HEK293 (cell line): ENCODE data around the gene ZNF18.

Experiments used
- CTCF ChIA-PET: fragments of 350-600 bp; formaldehyde crosslinking; extraction: SDS; loops from one replicate; lab custom pipeline; 2021; ENCODE audit warnings: antibody characterized with exemption; lab: Yijun Ruan, JAX
- POLR2A ChIA-PET: fragments of 300-600 bp; formaldehyde crosslinking; extraction: SDS; loops from one replicate; lab custom pipeline; 2020; ENCODE audit warnings: antibody characterized with exemption, inconsistent platforms; lab: Yijun Ruan, JAX
- H3K27ac ChIP-seq: fragments of 200-500 bp; sonication (Bioruptor generic); 2 replicates; pipeline ENCODE4 v1.5.1; 2014; ENCODE audit warnings: low read depth, low read length, control low read depth, inconsistent platforms; ENCODE audit errors: extremely low read depth
- H3K36me3 ChIP-seq, 2 experiments: fragments of 200-500 bp in 1 of 2; sonication (Bioruptor generic) in 1 of 2; 1 replicate in 1 of 2; 2 replicates in 1 of 2; pipeline ENCODE4 v1.5.1; 2014 to 2017; ENCODE audit warnings: inconsistent platforms in 2 of 2, low read length in 2 of 2; ENCODE audit not compliant: control insufficient read depth in 2 of 2, insufficient read depth in 1 of 2
- H3K4me1 ChIP-seq: fragments of 200-500 bp; sonication (Bioruptor generic); 2 replicates; pipeline ENCODE4 v1.5.1; 2014; ENCODE audit warnings: mild to moderate bottlenecking, low read length, inconsistent platforms; ENCODE audit not compliant: control insufficient read depth, insufficient read depth
- H3K4me3 ChIP-seq: 2 replicates; pipeline ENCODE4 v1.5.1; 2011; ENCODE audit warnings: low read depth, mild to moderate bottlenecking, control low read depth, low read length, moderate library complexity
- H3K9me3 ChIP-seq: fragments of 200-500 bp; sonication (Bioruptor generic); 2 replicates; pipeline ENCODE4 v1.5.1; 2014; ENCODE audit warnings: low read depth, low read length, inconsistent platforms; ENCODE audit not compliant: control insufficient read depth, insufficient read depth
- GFI1B ChIP-seq: fragments of 450-650 bp; formaldehyde crosslinking; IDR thresholded peaks from 2 replicates; pipeline ENCODE4 v1.5.1; 2016; ENCODE audit warnings: missing biosample characterization, missing genetic modification characterization
- GLI2 ChIP-seq: fragments of 450-650 bp; formaldehyde crosslinking; IDR thresholded peaks from 2 replicates; pipeline ENCODE4; 2017; ENCODE audit warnings: missing biosample characterization, missing genetic modification characterization, low read depth, borderline replicate concordance
- KLF7 ChIP-seq: fragments of 450-650 bp; formaldehyde crosslinking; IDR thresholded peaks from 2 replicates; pipeline ENCODE4 v1.5.1; 2016; ENCODE audit warnings: missing biosample characterization, missing genetic modification characterization, borderline replicate concordance
- REST ChIP-seq: fragments of 450-650 bp; formaldehyde crosslinking; IDR thresholded peaks from 2 replicates; pipeline ENCODE4 v1.5.1; 2016; ENCODE audit warnings: missing biosample characterization, missing genetic modification characterization
- SP7 ChIP-seq: fragments of 450-650 bp; formaldehyde crosslinking; IDR thresholded peaks from 2 replicates; pipeline ENCODE4 v1.5.1; 2016; ENCODE audit warnings: missing biosample characterization, missing genetic modification characterization
- TRIM28 ChIP-seq: IDR thresholded peaks from 2 replicates; pipeline ENCODE4 v1.6.1; 2011; ENCODE audit warnings: low read length, control low read depth, borderline replicate concordance
- ZBTB48 ChIP-seq: fragments of 450-650 bp; formaldehyde crosslinking; IDR thresholded peaks from 2 replicates; pipeline ENCODE4 v1.5.1; 2016; ENCODE audit warnings: missing biosample characterization, missing genetic modification characterization
- ZBTB7A ChIP-seq: fragments of 450-650 bp; formaldehyde crosslinking; IDR thresholded peaks from 2 replicates; pipeline ENCODE4 v1.5.1; 2016; ENCODE audit warnings: low read depth, missing biosample characterization, missing genetic modification characterization
- ZNF155 ChIP-seq: fragments of 450-650 bp; formaldehyde crosslinking; IDR thresholded peaks from 2 replicates; pipeline ENCODE4 v1.5.1; 2016; ENCODE audit warnings: missing biosample characterization, missing genetic modification characterization
- ZNF16 ChIP-seq: fragments of 450-650 bp; formaldehyde crosslinking; IDR thresholded peaks from 2 replicates; pipeline ENCODE4 v1.5.1; 2016; ENCODE audit warnings: low read depth, missing biosample characterization, missing genetic modification characterization
- ZNF175 ChIP-seq: fragments of 450-650 bp; formaldehyde crosslinking; IDR thresholded peaks from 2 replicates; pipeline ENCODE4 v1.5.1; 2016; ENCODE audit warnings: missing biosample characterization, missing genetic modification characterization
- ZNF324 ChIP-seq: fragments of 450-650 bp; formaldehyde crosslinking; IDR thresholded peaks from 2 replicates; pipeline ENCODE4 v1.5.1; 2016; ENCODE audit warnings: missing biosample characterization, missing genetic modification characterization
- ZNF341 ChIP-seq: fragments of 450-650 bp; formaldehyde crosslinking; IDR thresholded peaks from 2 replicates; pipeline ENCODE4; 2016; ENCODE audit warnings: low read depth, missing biosample characterization, missing genetic modification characterization
- ZNF362 ChIP-seq: fragments of 450-650 bp; formaldehyde crosslinking; IDR thresholded peaks from 2 replicates; pipeline ENCODE4 v1.5.1; 2016; ENCODE audit warnings: missing biosample characterization, missing genetic modification characterization
- ZNF366 ChIP-seq: fragments of 450-650 bp; formaldehyde crosslinking; conservative IDR thresholded peaks from 2 replicates; pipeline ENCODE4 v1.5.1; 2016; ENCODE audit warnings: missing biosample characterization, missing genetic modification characterization
- ZNF37A ChIP-seq: fragments of 450-650 bp; IDR thresholded peaks from 2 replicates; pipeline ENCODE4 v1.5.1; 2018; ENCODE audit warnings: missing biosample characterization, missing genetic modification characterization
- ZNF473 ChIP-seq: fragments of 450-650 bp; formaldehyde crosslinking; IDR thresholded peaks from 2 replicates; pipeline ENCODE4 v1.5.1; 2017; ENCODE audit warnings: missing biosample characterization, missing genetic modification characterization
- ZNF529 ChIP-seq: fragments of 450-650 bp; formaldehyde crosslinking; IDR thresholded peaks from 2 replicates; pipeline ENCODE4 v1.5.1; 2017; ENCODE audit warnings: missing genetic modification characterization, missing biosample characterization; ENCODE audit not compliant: insufficient replicate concordance
- ZNF701 ChIP-seq: fragments of 450-650 bp; formaldehyde crosslinking; IDR thresholded peaks from 2 replicates; pipeline ENCODE4 v1.5.1; 2016; ENCODE audit warnings: missing biosample characterization, missing genetic modification characterization
- ZNF707 ChIP-seq: fragments of 450-650 bp; formaldehyde crosslinking; IDR thresholded peaks from 2 replicates; pipeline ENCODE4 v1.5.1; 2016; ENCODE audit warnings: missing biosample characterization, missing genetic modification characterization
- TF ChIP-seq, protein P1 (sequence below): fragments of 450-650 bp; IDR thresholded peaks from 2 replicates; pipeline ENCODE4 v1.5.1; 2018; ENCODE audit warnings: missing biosample characterization, mild to moderate bottlenecking, missing genetic modification characterization
- TF ChIP-seq, protein P2 (sequence below): fragments of 450-650 bp; formaldehyde crosslinking; IDR thresholded peaks from 2 replicates; pipeline ENCODE4 v1.5.0; 2017; ENCODE audit warnings: missing biosample characterization, missing genetic modification characterization, borderline replicate concordance
- TF ChIP-seq, protein P3 (sequence below): fragments of 450-650 bp; formaldehyde crosslinking; IDR thresholded peaks from 2 replicates; pipeline ENCODE4 v1.5.1; 2016; ENCODE audit warnings: missing biosample characterization, missing genetic modification characterization

The ZNF18 gene

DNA sequence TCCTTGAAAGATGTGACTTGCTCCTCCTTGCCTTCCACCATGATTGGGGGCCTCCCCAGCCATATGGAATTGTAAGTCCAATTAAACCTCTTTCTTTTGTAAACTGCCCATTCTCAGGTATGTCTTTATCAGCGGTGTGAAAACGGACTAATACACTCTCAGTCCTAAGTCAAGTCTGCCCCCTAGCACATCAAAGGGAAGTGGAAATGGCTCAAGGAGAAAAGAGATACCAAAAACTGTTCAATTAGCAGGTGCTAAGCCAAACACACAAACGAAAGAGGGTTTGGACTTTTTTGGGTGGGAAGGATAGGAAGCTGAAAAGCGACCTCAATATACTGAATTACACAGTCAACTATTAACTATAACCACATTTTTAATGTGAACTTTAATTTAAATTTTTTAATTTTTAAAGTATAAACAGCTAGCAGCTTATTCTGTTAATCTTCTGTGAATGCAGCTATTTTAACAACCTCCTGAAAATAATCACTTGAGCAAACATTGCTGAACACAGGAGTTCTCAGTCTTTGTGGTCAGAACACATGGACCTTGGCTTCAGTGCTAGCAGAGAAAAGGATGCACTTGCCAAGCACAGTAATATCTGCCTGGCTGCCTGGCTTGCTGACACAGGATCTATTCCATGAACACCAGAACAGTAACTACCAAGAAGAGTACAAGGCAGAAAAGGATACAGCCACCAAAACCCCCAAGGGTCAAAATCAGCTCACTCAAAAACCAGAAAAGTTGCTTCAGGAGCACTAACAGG is 10.9 kb downstream of the ZNF18 start (continued):
- TF ChIP-seq, protein P1, sequence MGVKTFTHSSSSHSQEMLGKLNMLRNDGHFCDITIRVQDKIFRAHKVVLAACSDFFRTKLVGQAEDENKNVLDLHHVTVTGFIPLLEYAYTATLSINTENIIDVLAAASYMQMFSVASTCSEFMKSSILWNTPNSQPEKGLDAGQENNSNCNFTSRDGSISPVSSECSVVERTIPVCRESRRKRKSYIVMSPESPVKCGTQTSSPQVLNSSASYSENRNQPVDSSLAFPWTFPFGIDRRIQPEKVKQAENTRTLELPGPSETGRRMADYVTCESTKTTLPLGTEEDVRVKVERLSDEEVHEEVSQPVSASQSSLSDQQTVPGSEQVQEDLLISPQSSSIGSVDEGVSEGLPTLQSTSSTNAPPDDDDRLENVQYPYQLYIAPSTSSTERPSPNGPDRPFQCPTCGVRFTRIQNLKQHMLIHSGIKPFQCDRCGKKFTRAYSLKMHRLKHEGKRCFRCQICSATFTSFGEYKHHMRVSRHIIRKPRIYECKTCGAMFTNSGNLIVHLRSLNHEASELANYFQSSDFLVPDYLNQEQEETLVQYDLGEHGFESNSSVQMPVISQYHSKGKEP (tag by site-specific recombination) = no peak
- TF ChIP-seq, protein P2, sequence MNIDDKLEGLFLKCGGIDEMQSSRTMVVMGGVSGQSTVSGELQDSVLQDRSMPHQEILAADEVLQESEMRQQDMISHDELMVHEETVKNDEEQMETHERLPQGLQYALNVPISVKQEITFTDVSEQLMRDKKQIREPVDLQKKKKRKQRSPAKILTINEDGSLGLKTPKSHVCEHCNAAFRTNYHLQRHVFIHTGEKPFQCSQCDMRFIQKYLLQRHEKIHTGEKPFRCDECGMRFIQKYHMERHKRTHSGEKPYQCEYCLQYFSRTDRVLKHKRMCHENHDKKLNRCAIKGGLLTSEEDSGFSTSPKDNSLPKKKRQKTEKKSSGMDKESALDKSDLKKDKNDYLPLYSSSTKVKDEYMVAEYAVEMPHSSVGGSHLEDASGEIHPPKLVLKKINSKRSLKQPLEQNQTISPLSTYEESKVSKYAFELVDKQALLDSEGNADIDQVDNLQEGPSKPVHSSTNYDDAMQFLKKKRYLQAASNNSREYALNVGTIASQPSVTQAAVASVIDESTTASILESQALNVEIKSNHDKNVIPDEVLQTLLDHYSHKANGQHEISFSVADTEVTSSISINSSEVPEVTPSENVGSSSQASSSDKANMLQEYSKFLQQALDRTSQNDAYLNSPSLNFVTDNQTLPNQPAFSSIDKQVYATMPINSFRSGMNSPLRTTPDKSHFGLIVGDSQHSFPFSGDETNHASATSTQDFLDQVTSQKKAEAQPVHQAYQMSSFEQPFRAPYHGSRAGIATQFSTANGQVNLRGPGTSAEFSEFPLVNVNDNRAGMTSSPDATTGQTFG (tag by site-specific recombination) = no peak
- TF ChIP-seq GFI1B = no peak
- TF ChIP-seq ZBTB48 (tag by site-specific recombination) = no peak
- TF ChIP-seq ZNF16 (tag by site-specific recombination) = no peak
- TF ChIP-seq SP7 (tag by site-specific recombination) = no peak

DNA sequence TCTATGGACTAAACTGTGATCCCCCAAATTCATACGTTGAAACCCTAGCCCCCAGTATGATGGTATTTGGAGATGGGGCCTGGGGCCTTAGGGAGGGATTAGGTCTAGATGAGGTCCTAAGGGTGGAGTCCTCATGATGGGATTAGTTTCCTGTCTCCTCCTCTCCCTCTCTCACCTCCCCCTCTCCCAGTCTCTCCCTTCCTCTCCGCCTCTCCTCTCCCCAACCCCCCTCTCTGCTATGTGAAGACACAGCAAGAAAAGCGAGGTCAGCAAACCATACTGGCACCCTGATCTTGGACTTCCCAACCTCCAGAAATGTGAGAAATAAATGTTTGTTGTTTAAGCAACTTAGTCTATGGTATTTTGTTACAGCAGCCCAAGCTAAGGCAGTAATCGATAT is 15.4 kb downstream of the ZNF18 start:
- CTCF ChIA-PET = interaction anchor here (0.6 to 2.3 kb wide), 9 partner anchors 10 to 1297 kb away, joined by 3 to 15 read pairs (median 4); no protein-coding TSS in a partner anchor
- H3K9me3 ChIP-seq = no peaks in the 10 kb centered on the region
- H3K4me1 ChIP-seq = no peaks in the 10 kb centered on the region
- H3K27ac ChIP-seq = no peak overlapping the region
- TF ChIP-seq ZNF529 (tag by site-specific recombination) = no peak
- no peak for TF ChIP-seq ZBTB7A (tag by site-specific recombination)
- TF ChIP-seq REST (tag by site-specific recombination) = no peak
- TF ChIP-seq GLI2 (tag by site-specific recombination) = no peak
- no peak for TF ChIP-seq ZNF707 (tag by site-specific recombination)
- TF ChIP-seq TRIM28 = no peak
- no peak overlapping the region for H3K4me3 ChIP-seq
- POLR2A ChIA-PET = no interaction called here
- peaks cover 23 to 37% of the 10 kb centered on the region in 2 experiments for H3K36me3 ChIP-seq

DNA sequence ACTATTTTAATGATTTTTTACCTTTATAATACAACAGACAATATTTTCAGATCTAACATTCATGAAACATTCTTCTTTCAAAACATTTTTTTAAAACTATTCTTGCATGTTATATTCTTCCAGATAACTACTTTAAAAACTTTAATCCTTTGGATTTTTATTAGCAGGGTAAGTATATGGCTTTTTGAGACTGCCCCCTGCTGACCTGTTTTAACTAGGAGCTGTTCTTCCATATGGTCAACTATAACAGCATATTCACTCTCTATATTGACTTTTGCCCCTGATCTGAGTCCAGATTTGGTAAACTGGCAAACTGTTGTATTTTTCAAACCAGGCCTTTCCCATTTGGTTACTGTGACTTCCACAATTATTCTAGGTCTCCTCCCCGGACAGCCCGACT is 16.5 kb downstream of the ZNF18 start:
- Histone ChIP-seq H3K36me3 (peaks cover 23 to 37% of the 10 kb centered on the region in 2 experiments), H3K9me3 (no peaks in the 10 kb centered on the region), H3K4me1 (no peaks in the 10 kb centered on the region), H3K4me3 (no peak overlapping the region), H3K27ac (no peak overlapping the region)
- CTCF ChIA-PET = interaction anchor here (0.6 to 2.3 kb wide), 7 partner anchors 11 to 1960 kb away, joined by 3 to 15 read pairs (median 4); no protein-coding TSS in a partner anchor
- POLR2A ChIA-PET = no interaction called here
- no peak for TF ChIP-seq ZNF37A
- TF ChIP-seq ZNF366 (tag by site-specific recombination) = no peak
- no peak for TF ChIP-seq ZNF341 (tag by site-specific recombination)
- TF ChIP-seq ZNF473 (tag by site-specific recombination) = no peak
- no peak for TF ChIP-seq ZNF324 (tag by site-specific recombination)
- TF ChIP-seq KLF7 (tag by site-specific recombination) = no peak
- TF ChIP-seq, protein P3, sequence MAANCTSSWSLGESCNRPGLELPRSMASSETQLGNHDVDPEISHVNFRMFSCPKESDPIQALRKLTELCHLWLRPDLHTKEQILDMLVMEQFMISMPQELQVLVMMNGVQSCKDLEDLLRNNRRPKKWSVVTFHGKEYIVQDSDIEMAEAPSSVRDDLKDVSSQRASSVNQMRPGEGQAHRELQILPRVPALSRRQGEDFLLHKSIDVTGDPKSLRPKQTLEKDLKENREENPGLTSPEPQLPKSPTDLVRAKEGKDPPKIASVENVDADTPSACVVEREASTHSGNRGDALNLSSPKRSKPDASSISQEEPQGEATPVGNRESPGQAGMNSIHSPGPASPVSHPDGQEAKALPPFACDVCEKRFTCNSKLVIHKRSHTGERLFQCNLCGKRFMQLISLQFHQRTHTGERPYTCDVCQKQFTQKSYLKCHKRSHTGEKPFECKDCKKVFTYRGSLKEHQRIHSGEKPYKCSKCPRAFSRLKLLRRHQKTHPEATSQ = no peak
- TF ChIP-seq ZNF362 (tag by site-specific recombination) = no peak
- TF ChIP-seq ZNF175 (tag by site-specific recombination) = no peak
- no peak for TF ChIP-seq TRIM28
- no peak for TF ChIP-seq ZNF701 (tag by site-specific recombination)
- no peak for TF ChIP-seq ZNF155
